Fibroblast of skin of abdomen (primary cell): ENCODE measurements around the gene CFD.
A peak's percentile ranks its signal among the peaks of the same experiment; 100 is the strongest.
"Not testable (repeated sequence)": the region's sequence is repeated elsewhere in the genome, so short reads cannot be mapped to it uniquely, and the experiment has no call there.

Source experiments
- DNase-seq: peaks from one replicate; pipeline ENCODE4 v3.0.0-alpha.2; 2013

CFD gene

GRCh38 chr19:852136-853013 is 7.1 kb upstream of the CFD start, which contains the start of gene ELANE:
ELANE (plus strand) TSS chr19:852303; CDS start chr19:852329, 26 bp downstream.
- no peak for DNase-seq

- no peak for DNase-seq
These were observed 6.4 kb upstream of the CFD start for GRCh38 chr19:853014-853585.

GRCh38 chr19:853614-854220 is 5.7 kb upstream of the CFD start:
- not testable (repeated sequence) for DNase-seq

DNA sequence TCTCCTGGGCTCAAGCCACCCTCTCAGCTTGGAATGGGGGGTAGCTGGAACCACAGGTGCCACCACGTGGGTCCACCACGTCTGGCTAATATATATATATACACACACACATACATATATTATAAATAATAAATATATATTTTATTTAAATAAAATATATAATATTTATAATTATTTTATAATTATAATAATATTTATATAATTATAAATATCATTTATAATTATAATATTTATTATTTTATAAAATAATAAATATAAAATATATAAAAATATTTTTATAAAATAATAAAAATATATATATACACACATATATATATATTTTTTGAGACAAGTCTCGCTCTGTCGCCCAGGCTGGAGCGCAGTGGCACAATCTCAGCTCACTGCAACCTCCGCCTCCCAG is 4.9 kb upstream of the CFD start:
- no peak for DNase-seq

- no peak for DNase-seq
These were observed 4.3 kb upstream of the CFD start for GRCh38 chr19:855142-855541.

DNA sequence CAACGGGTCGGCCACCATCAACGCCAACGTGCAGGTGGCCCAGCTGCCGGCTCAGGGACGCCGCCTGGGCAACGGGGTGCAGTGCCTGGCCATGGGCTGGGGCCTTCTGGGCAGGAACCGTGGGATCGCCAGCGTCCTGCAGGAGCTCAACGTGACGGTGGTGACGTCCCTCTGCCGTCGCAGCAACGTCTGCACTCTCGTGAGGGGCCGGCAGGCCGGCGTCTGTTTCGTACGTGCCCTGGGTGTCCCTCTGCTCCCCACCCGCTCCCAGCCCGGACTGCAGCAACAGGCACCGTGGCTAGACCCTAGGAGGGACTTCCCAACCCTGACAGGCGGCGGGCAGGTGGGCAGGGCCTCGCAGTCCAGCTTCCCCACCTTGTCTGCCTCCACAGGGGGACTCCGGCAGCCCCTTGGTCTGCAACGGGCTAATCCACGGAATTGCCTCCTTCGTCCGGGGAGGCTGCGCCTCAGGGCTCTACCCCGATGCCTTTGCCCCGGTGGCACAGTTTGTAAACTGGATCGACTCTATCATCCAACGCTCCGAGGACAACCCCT is 3.8 kb upstream of the CFD start:
- DNase-seq: no peak

DNA sequence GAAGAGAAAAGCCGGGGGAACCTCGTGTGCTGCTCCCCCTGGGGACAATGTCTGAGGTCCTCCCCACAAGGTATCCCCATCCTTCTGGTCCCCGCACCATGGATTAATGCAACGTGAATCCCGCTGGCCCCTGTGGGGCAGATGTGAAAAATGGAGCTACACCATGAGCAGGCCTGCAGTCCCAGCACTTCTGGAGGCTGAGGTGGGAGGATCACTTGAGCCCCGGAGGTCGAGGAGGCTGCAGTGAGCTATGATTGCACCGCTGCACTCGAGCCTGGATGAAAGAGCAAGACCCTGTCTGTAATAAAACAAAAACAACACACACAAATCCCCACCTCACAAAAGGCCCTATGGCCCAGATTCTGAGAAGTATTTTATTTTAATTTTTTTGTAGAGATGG is 1.2 kb upstream of the CFD start:
- DNase-seq: no peak

GRCh38 chr19:861141-861755 is 1.8 kb downstream of the CFD start:
- no peak for DNase-seq

- DNase-seq: peak; percentile 18
These were observed 2.5 kb downstream of the CFD start for GRCh38 chr19:861756-862580.

- peak; percentile 44 for DNase-seq
These were observed 3.3 kb downstream of the CFD start for GRCh38 chr19:862581-863314.

- DNase-seq: no peak
These were observed 3.8 kb downstream of the CFD start for GRCh38 chr19:863315-863620.

DNA sequence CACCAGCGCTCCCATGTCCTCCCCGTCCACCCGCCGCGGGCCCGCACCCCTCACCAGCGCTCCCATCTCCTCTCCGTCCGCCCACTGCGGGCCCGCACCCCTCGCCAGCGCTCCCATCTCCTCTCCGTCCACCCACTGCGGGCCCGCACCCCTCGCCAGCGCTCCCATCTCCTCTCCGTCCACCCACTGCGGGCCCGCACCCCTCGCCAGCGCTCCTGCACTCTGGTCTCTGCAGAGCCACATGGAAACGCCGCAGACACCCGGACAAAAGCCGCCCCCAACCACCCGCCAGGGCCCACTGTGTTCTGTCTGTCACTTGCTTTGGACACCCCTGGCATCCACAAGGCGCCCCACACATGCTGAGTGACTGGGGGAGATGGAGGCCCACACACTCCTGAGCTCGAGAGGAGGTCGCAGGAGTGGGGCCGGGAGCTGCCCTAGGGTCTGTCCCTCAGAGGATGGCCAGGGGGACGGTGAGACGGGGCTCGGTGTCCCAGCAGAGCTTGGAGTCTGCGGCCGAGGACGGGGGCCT is 7.4 kb downstream of the CFD start:
- no peak for DNase-seq

DNA sequence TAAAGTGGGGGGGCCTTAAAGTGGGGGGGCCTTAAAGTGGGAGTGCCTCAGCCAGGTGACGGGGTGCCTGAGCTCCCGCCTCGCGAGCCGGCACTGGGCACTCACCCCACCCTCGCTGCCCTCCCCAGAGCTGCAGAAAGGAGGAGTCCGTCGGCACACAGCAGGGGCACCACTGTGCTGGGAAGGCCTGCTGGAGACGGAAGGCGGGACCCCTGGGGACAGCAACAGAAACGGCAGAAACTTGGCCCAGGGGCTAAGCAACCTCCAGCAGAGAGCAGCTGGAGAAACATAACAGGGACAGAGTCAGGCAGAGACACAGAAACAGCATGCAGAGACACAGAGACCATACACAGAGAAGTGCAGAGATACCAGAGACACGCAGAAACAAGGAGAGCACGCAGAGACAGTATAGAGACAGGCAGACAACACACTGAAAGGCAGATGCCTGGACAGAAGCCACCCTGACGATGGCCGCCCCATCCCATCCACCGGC is 7.9 kb downstream of the CFD start:
- no peak for DNase-seq

GRCh38 chr19:867855-868457 is 8.5 kb downstream of the CFD start:
- DNase-seq: no peak

DNA sequence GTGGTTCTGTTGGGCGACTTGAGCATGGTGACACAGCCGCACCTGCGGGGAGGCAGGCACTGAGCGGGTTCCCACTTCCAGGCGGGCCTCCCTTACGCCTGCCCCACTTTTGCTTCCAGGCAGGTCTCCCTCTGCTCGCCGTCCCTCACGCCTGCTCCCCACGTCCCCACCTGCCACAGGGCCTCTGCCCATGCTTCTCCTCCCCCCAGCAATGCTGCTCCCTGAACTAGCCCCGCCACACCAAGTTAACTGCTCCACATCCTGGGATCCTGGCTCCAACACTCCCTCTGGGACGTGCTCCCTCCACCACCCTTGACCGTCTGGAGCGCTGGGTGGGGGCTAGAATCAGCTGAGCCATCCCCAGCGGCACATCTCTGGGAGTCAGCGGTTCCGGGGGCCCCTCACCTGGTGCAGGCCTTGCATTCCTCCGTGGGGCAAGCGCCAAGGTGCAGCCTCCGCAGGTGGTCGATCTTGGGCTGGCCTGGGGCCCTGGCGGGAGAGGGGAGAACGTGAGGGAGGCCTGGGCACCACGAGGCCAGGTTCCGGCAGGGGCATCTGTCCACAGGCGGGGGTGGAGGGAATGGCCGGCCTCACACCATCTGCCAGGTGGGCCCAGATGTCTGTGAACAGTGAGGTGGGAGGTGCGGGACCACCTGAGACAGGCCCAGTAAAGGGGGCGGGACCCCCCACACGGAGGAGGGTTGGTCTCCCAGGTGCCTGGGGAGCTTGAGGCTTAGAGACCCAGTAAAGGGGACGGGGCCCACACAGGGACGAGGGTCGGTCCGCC is 9.2 kb downstream of the CFD start:
- DNase-seq: no peak

- peak; percentile 97 for DNase-seq
These were observed 10.0 kb downstream of the CFD start for GRCh38 chr19:869245-870177.

GRCh38 chr19:870314-870713 is 10.8 kb downstream of the CFD start:
- no peak for DNase-seq

DNA sequence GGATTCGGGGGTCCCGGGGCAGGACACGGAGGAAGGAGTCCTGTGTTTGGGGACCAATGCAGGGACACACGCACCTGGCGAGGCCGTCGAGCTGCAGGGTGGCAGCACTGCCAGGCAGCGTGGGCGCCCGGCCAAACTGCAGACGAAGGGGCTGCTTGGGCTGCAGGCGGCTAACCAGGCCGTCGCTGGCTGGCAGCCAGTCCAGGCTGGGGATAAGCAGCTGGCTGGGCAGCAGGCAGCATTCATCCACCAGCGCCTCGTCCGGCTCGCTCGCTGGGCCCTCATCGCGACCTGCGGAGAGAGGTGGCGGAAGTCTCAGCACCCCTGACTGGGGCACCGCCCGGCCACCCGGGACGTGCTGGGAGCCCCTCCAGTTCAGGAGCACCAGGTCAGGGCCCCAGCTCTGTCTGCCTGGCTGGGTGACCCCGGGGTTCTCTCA is 11.5 kb downstream of the CFD start:
- no peak for DNase-seq
